GM19035 (cell line): ENCODE data around the gene ERAP2.
"Not testable (repeated sequence)": the region's sequence is repeated elsewhere in the genome, so short reads cannot be mapped to it uniquely, and the experiment has no call there.

Experiments used
- ATAC-seq: cut with Tn5 transposase; IDR thresholded peaks from one replicate; pipeline ENCODE4 v1.9.1; 2021; ENCODE audit not compliant: unreplicated experiment

ERAP2 gene

GRCh38 chr5:96931037-96931436, 54.7 kb downstream of the ERAP2 start:
- ATAC-seq, result not testable (repeated sequence)

GRCh38 chr5:96931605-96932004, 55.3 kb downstream of the ERAP2 start:
- ATAC-seq, result no peak

- no peak for ATAC-seq
Observed at GRCh38 chr5:96932026-96932425, 55.7 kb downstream of the ERAP2 start.

- ATAC-seq, result no peak
Observed at GRCh38 chr5:96933764-96934707, 57.7 kb downstream of the ERAP2 start.

- peak; percentile 66 for ATAC-seq
Observed at GRCh38 chr5:96934708-96935558, 58.6 kb downstream of the ERAP2 start.

GRCh38 chr5:96935559-96936430, 59.5 kb downstream of the ERAP2 start, which contains the start of gene LNPEP:
LNPEP (plus strand) TSS chr5:96936080; CDS start chr5:96936156, 76 bp downstream.
- ATAC-seq, result peak; percentile 52

GRCh38 chr5:96936431-96937320, 60.4 kb downstream of the ERAP2 start:
- peak; percentile 20 for ATAC-seq

- no peak for ATAC-seq
Observed at GRCh38 chr5:96940586-96940985, 64.3 kb downstream of the ERAP2 start.

- no peak for ATAC-seq
Observed at GRCh38 chr5:96941140-96941539, 64.8 kb downstream of the ERAP2 start.

- ATAC-seq, result no peak
Observed at GRCh38 chr5:96942078-96942477, 65.8 kb downstream of the ERAP2 start.

GRCh38 chr5:96942911-96943310, 66.6 kb downstream of the ERAP2 start:
- ATAC-seq, result no peak

- no peak for ATAC-seq
Observed at GRCh38 chr5:96943799-96944198, 67.5 kb downstream of the ERAP2 start.

GRCh38 chr5:96945144-96945897, 69.0 kb downstream of the ERAP2 start:
- ATAC-seq, result no peak

- no peak for ATAC-seq
Observed at GRCh38 chr5:96946381-96946780, 70.1 kb downstream of the ERAP2 start.

GRCh38 chr5:96952118-96952750, 75.9 kb downstream of the ERAP2 start:
- no peak for ATAC-seq

GRCh38 chr5:96952974-96953730, 76.9 kb downstream of the ERAP2 start:
- ATAC-seq, result no peak

GRCh38 chr5:96957254-96958049, 81.2 kb downstream of the ERAP2 start:
- ATAC-seq, result peak; percentile 37
